Kasumi-1 (cell line): ENCODE measurements around the gene NUDT8.
"Not testable (repeated sequence)": the region's sequence is repeated elsewhere in the genome, so short reads cannot be mapped to it uniquely, and the experiment has no call there.

ENCODE experiments used
- DNase-seq, 2 experiments: peaks; one replicate each; lab custom pipeline; 2025; lab: John Stamatoyannopoulos, UW

The NUDT8 gene

GRCh38 chr11:67611704-67612587 is 17.8 kb downstream of the NUDT8 start:
- no peak for DNase-seq

GRCh38 chr11:67611165-67611564 is 18.6 kb downstream of the NUDT8 start:
- DNase-seq = no peak

GRCh38 chr11:67610302-67610868 is 19.4 kb downstream of the NUDT8 start:
- DNase-seq = no peak

GRCh38 chr11:67609316-67609715 is 20.4 kb downstream of the NUDT8 start:
- no peak for DNase-seq

- no peak for DNase-seq
These were observed 21.3 kb downstream of the NUDT8 start for GRCh38 chr11:67608486-67608885.

GRCh38 chr11:67607507-67607906 is 22.2 kb downstream of the NUDT8 start:
- DNase-seq = no peak

- peak; percentile 93 for DNase-seq
These were observed 23.0 kb downstream of the NUDT8 start, which contains the start of gene NDUFV1 for GRCh38 chr11:67606492-67607295. Gene NDUFV1, plus strand, starts transcription at chr11:67606936. Its CDS starts 69 bp downstream, at chr11:67607005.

GRCh38 chr11:67606093-67606491 is 23.6 kb downstream of the NUDT8 start:
- no peak for DNase-seq

- DNase-seq = no peak
These were observed 24.3 kb downstream of the NUDT8 start for GRCh38 chr11:67605231-67606011.

- DNase-seq = no peak
These were observed 24.9 kb downstream of the NUDT8 start for GRCh38 chr11:67604815-67605214.

GRCh38 chr11:67604119-67604518 is 25.6 kb downstream of the NUDT8 start:
- DNase-seq = not testable (repeated sequence)

GRCh38 chr11:67601098-67601497 is 28.6 kb downstream of the NUDT8 start:
- DNase-seq = no peak

GRCh38 chr11:67600324-67601029 is 29.3 kb downstream of the NUDT8 start:
- peak; percentile 30 to 39 for DNase-seq

GRCh38 chr11:67599149-67599548 is 30.6 kb downstream of the NUDT8 start:
- DNase-seq = no peak

- not testable (repeated sequence) for DNase-seq
These were observed 31.8 kb downstream of the NUDT8 start for GRCh38 chr11:67597963-67598362.

- not testable (repeated sequence) for DNase-seq
These were observed 32.3 kb downstream of the NUDT8 start for GRCh38 chr11:67597458-67597857.

- no peak for DNase-seq
These were observed 32.9 kb downstream of the NUDT8 start for GRCh38 chr11:67596753-67597300.

GRCh38 chr11:67594480-67594879 is 35.3 kb downstream of the NUDT8 start:
- DNase-seq = no peak

- no peak for DNase-seq
These were observed 36.2 kb downstream of the NUDT8 start for GRCh38 chr11:67593565-67593905.

- DNase-seq = no peak
These were observed 36.7 kb downstream of the NUDT8 start for GRCh38 chr11:67592880-67593564.
